ENCODE data around the gene DHX34. TPM values are rescaled to one million over a fixed set of nuclear protein-coding genes. Genes with fewer than 3 reads are reported as not detected.

DHX34 gene
- total and polyA plus RNA-seq, 9 donors, result 2.6 to 21.3 (median 15.3) TPM

DNA sequence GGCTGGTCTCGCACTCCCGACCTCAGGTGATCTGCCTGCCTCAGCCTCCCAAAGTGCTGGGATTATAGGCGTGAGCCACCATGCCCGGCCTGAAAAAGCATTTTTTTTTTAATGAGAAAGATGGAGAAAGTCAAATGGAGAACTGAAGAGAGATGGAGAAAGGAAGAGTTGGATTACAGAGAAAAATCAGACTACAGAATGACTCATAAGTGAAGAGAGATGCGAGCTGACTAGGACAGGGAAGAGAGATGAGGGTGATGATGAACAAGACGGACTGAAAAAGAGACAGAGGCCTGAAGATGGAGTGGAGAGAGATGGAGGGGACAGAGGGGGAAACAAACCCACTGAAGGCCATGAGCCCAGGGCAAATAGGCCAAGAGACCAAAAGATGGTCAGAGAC is 1.5 kb downstream of the DHX34 start:
- Histone ChIP-seq H3K4me1 (ENCODE audit: insufficient read depth) (peaks cover 4% of the 10 kb centered on the region), H3K4me3 (no peak overlapping the region), H3K36me3 (no peaks in the 10 kb centered on the region), H3K27ac (no peak overlapping the region), H3K9me3 (no peaks in the 10 kb centered on the region), H3K27me3 (no peaks in the 10 kb centered on the region)
- 87 to 89% (median 88%) methylated on average over 6 of the region's 6 CpGs for WGBS, 3 donors
- DNase-seq, result no peak
- TF ChIP-seq, protein P1, sequence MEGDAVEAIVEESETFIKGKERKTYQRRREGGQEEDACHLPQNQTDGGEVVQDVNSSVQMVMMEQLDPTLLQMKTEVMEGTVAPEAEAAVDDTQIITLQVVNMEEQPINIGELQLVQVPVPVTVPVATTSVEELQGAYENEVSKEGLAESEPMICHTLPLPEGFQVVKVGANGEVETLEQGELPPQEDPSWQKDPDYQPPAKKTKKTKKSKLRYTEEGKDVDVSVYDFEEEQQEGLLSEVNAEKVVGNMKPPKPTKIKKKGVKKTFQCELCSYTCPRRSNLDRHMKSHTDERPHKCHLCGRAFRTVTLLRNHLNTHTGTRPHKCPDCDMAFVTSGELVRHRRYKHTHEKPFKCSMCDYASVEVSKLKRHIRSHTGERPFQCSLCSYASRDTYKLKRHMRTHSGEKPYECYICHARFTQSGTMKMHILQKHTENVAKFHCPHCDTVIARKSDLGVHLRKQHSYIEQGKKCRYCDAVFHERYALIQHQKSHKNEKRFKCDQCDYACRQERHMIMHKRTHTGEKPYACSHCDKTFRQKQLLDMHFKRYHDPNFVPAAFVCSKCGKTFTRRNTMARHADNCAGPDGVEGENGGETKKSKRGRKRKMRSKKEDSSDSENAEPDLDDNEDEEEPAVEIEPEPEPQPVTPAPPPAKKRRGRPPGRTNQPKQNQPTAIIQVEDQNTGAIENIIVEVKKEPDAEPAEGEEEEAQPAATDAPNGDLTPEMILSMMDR (IDR thresholded peaks at IDR 0.05), result no peak
- no peak for TF ChIP-seq EP300 (IDR thresholded peaks at IDR 0.05)
- no peak for TF ChIP-seq POLR2A (IDR thresholded peaks at IDR 0.05)
- intact Hi-C loops (cut with DNase I), result no loop called here

DNA sequence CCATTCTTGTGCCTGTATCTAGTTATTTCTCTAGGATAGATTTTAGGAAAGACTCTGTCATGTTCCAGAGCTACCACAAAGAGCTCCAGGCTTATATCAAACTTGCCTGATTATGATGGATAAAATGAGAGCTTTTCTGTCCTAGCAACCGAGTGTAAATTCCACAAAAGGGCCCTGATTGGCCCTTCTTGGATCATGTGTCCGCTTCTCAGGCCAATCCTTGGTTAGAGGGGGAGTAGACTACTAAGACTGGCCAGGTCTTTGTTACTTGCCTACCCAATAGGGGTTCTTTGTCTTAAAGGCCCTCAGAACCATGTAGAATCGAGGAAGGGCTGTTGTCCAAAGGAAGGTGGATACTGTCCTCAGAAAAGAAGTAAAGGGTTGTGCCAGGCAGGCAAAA is 2.4 kb downstream of the DHX34 start:
- TF ChIP-seq, protein P1 (IDR thresholded peaks at IDR 0.05), result no peak
- TF ChIP-seq EP300 (IDR thresholded peaks at IDR 0.05) (no peak), POLR2A (IDR thresholded peaks at IDR 0.05) (no peak)
- peaks cover 4% of the 10 kb centered on the region for H3K4me1 ChIP-seq (ENCODE audit: insufficient read depth)
- H3K9me3 ChIP-seq, result no peaks in the 10 kb centered on the region
- no peak for DNase-seq
- intact Hi-C loops (cut with DNase I), result no loop called here
- H3K27ac ChIP-seq, result no peak overlapping the region
- H3K36me3 ChIP-seq, result no peaks in the 10 kb centered on the region
- no peak overlapping the region for H3K4me3 ChIP-seq
- 80 to 86% (median 82%) methylated on average over 3 of the region's 3 CpGs for WGBS, 3 donors
- no peaks in the 10 kb centered on the region for H3K27me3 ChIP-seq

DNA sequence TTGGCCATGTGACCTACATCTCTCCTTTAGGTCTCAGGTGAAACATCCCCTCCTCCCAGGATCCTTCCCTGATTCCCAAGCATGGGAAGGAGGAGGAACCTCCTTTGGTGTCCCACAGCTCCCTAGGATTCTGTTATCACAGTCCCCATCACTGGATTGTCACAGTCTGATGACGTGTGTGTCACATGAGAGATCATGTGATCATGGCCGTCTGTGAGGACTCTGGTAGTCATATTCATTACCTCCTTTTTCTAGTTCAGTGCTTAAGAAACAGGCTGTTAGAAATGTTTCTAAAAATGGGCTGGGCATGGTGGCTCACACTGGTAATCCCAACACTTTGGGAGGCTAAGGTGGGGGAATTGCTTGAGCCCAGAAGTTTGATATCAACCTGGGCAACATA is 3.0 kb downstream of the DHX34 start:
- no peak for TF ChIP-seq POLR2A (IDR thresholded peaks at IDR 0.05)
- TF ChIP-seq, protein P1 (IDR thresholded peaks at IDR 0.05), result no peak
- TF ChIP-seq EP300 (IDR thresholded peaks at IDR 0.05), result no peak
- H3K36me3 ChIP-seq, result no peaks in the 10 kb centered on the region
- no peak overlapping the region for H3K4me3 ChIP-seq
- H3K4me1 ChIP-seq (ENCODE audit: insufficient read depth), result peaks cover 4% of the 10 kb centered on the region
- no peaks in the 10 kb centered on the region for H3K27me3 ChIP-seq
- WGBS, 3 donors, result 56 to 64% (median 61%) methylated on average over 2 of the region's 2 CpGs
- no peaks in the 10 kb centered on the region for H3K9me3 ChIP-seq
- H3K27ac ChIP-seq, result no peak overlapping the region
- intact Hi-C loops (cut with DNase I), result no loop called here
- DNase-seq, result no peak

DNA sequence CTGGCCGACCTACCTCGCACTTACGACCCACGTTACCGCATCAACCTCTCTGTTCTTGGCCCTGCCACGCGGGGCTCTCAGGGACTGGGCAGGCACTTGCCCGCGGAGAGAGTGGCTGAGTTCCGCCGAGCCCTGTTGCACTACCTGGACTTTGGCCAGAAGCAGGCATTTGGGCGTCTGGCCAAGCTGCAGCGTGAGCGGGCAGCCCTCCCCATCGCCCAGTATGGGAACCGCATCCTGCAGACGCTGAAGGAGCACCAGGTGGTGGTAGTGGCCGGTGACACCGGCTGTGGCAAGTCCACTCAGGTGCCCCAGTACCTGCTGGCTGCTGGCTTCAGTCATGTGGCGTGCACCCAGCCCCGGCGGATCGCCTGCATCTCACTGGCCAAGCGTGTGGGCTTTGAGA is 4.2 kb downstream of the DHX34 start:
- Histone ChIP-seq H3K4me1 (ENCODE audit: insufficient read depth) (peaks cover 4% of the 10 kb centered on the region), H3K36me3 (no peaks in the 10 kb centered on the region), H3K4me3 (no peak overlapping the region), H3K27ac (no peak overlapping the region), H3K9me3 (no peaks in the 10 kb centered on the region), H3K27me3 (no peaks in the 10 kb centered on the region)
- intact Hi-C loops (cut with DNase I), result no loop called here
- DNase-seq, result no peak
- TF ChIP-seq EP300 (IDR thresholded peaks at IDR 0.05) (no peak), POLR2A (IDR thresholded peaks at IDR 0.05) (no peak)
- TF ChIP-seq, protein P1 (IDR thresholded peaks at IDR 0.05), result no peak
- WGBS, 3 donors, result 86 to 88% (median 86%) methylated on average over 24 of the region's 24 CpGs

DNA sequence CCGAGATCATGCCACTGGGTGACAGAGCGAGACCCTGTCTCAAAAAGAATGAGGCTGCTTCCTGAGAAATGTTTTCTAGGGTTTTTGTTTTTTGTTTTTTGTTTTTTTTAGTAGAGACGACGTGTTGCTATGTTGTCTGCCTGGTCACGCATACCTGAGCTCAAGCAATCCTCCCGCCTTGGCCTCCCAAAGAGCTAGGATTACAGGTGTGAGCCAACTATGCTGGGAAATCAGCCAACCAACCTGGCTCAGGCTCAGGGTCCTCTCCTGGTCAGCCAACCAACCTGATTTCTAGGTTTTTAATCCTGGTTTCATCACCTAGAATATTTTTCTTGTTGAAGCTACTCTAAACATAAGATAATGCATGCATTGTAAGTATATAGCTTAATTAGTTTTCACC is 7.8 kb downstream of the DHX34 start:
- H3K27me3 ChIP-seq, result no peaks in the 10 kb centered on the region
- no peak for DNase-seq
- no peaks in the 10 kb centered on the region for H3K9me3 ChIP-seq
- H3K27ac ChIP-seq, result no peak overlapping the region
- no peak overlapping the region for H3K4me3 ChIP-seq
- intact Hi-C loops (cut with DNase I), result no loop called here
- no peaks in the 10 kb centered on the region for H3K36me3 ChIP-seq
- WGBS, 3 donors, result 93 to 96% (median 95%) methylated on average over 6 of the region's 6 CpGs
- TF ChIP-seq POLR2A (IDR thresholded peaks at IDR 0.05) (no peak), EP300 (IDR thresholded peaks at IDR 0.05) (no peak)
- TF ChIP-seq, protein P1 (IDR thresholded peaks at IDR 0.05), result no peak
- H3K4me1 ChIP-seq (ENCODE audit: insufficient read depth), result no peaks in the 10 kb centered on the region

Data from ovary (tissue), 9 donors.